ENCODE results near the gene SPACA6. TPM values are rescaled to one million over a fixed set of nuclear protein-coding genes. Genes with fewer than 3 reads are reported as not detected.

SPACA6 gene
- polyA plus RNA-seq, 1 donor (not counting 4 experiments of a cell fraction or from before 2014, with no cell fraction given) = 4.3 TPM

DNA sequence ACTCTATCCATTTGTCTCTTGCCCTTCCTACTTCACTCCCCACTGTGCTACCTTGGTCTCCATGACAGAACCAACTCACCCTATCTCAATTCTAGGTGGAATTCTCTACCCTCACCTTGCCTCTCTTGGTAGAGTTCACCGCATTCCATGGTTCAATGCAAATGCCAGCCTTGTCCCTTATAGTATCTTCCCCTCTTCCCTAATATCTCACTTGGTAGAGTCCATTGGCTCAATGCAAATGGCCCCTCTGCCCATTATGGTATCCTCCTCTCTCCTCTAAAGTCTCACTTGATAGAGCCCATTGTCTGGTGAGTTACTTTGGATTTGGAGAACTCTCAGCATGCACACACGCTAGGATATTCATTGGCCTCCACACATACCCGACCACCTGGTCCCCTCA, 22.7 kb downstream of the SPACA6 start:
- FAIRE-seq (no peak), DNase-seq (ENCODE audit: low read depth, low spot score) (no peak)
- Histone ChIP-seq H3K27ac (ENCODE audit: control insufficient read depth, insufficient read depth, low read length) (no peak overlapping the region), H3K4me3 (ENCODE audit: control insufficient read depth in 2 of 3, extremely low read depth in 1 of 3, insufficient read depth in 2 of 3, low read depth in 1 of 3, low read length in 3 of 3) (no peak overlapping the region), H3K9ac (ENCODE audit: control insufficient read depth, extremely low read depth, insufficient read depth, low read length) (no peak overlapping the region), H3K9me1 (ENCODE audit: control insufficient read depth, extremely low read depth, insufficient read depth, low read length) (no peaks in the 10 kb centered on the region), H3K4me1 (ENCODE audit: control insufficient read depth, extremely low read depth, insufficient read depth, low read length) (no peaks in the 10 kb centered on the region), H3K36me3 (ENCODE audit: control insufficient read depth in 2 of 2, extremely low read depth in 1 of 2, insufficient read depth in 2 of 2, low read length in 2 of 2) (no peaks in the 10 kb centered on the region), H2AFZ (ENCODE audit: control insufficient read depth, low read length) (no peak overlapping the region), H3K27me3 (ENCODE audit: control insufficient read depth, extremely low read depth, insufficient read depth, low read length) (peaks cover 8% of the 10 kb centered on the region), H3K4me2 (ENCODE audit: control insufficient read depth, extremely low read depth, insufficient read depth, low read depth, low read length) (no peak overlapping the region), H3K79me2 (ENCODE audit: control insufficient read depth, insufficient read depth, low read length) (no peaks in the 10 kb centered on the region), H4K20me1 (ENCODE audit: control insufficient read depth, extremely low read depth, insufficient read depth, low read length) (no peaks in the 10 kb centered on the region), H3K9me3 (ENCODE audit: control insufficient read depth, low read depth, low read length) (no peaks in the 10 kb centered on the region)
- TF ChIP-seq EZH2 (IDR thresholded peaks at IDR 0.05; ENCODE audit: low read length) = no peak
- TF ChIP-seq CTCF (optimal IDR thresholded peaks at IDR 0.05 in 1 of 3, IDR thresholded peaks at IDR 0.05 in 1 of 3, conservative IDR thresholded peaks at IDR 0.05 in 1 of 3; ENCODE audit: extremely low read depth in 1 of 3, insufficient read depth in 2 of 3, low read length in 3 of 3) = no peak
- dilution Hi-C loops (cut with MboI; ENCODE audit: extremely low pct_ligation_motif_present, low sequenced_read_pairs) = no loop called here

- Histone ChIP-seq H3K4me3 (ENCODE audit: control insufficient read depth in 2 of 3, extremely low read depth in 1 of 3, insufficient read depth in 2 of 3, low read depth in 1 of 3, low read length in 3 of 3) (no peak overlapping the region), H3K9me1 (ENCODE audit: control insufficient read depth, extremely low read depth, insufficient read depth, low read length) (no peaks in the 10 kb centered on the region), H3K9ac (ENCODE audit: control insufficient read depth, extremely low read depth, insufficient read depth, low read length) (no peak overlapping the region), H3K27me3 (ENCODE audit: control insufficient read depth, extremely low read depth, insufficient read depth, low read length) (peaks cover 8% of the 10 kb centered on the region), H2AFZ (ENCODE audit: control insufficient read depth, low read length) (no peak overlapping the region), H4K20me1 (ENCODE audit: control insufficient read depth, extremely low read depth, insufficient read depth, low read length) (no peaks in the 10 kb centered on the region), H3K79me2 (ENCODE audit: control insufficient read depth, insufficient read depth, low read length) (no peaks in the 10 kb centered on the region), H3K4me1 (ENCODE audit: control insufficient read depth, extremely low read depth, insufficient read depth, low read length) (no peaks in the 10 kb centered on the region), H3K36me3 (ENCODE audit: control insufficient read depth in 2 of 2, extremely low read depth in 1 of 2, insufficient read depth in 2 of 2, low read length in 2 of 2) (no peaks in the 10 kb centered on the region), H3K9me3 (ENCODE audit: control insufficient read depth, low read depth, low read length) (no peaks in the 10 kb centered on the region), H3K4me2 (ENCODE audit: control insufficient read depth, extremely low read depth, insufficient read depth, low read depth, low read length) (no peak overlapping the region), H3K27ac (ENCODE audit: control insufficient read depth, insufficient read depth, low read length) (no peak overlapping the region)
- DNase-seq (ENCODE audit: low read depth, low spot score) = no peak
- TF ChIP-seq CTCF (optimal IDR thresholded peaks at IDR 0.05 in 1 of 3, IDR thresholded peaks at IDR 0.05 in 1 of 3, conservative IDR thresholded peaks at IDR 0.05 in 1 of 3; ENCODE audit: extremely low read depth in 1 of 3, insufficient read depth in 2 of 3, low read length in 3 of 3) (no peak), EZH2 (IDR thresholded peaks at IDR 0.05; ENCODE audit: low read length) (no peak)
- FAIRE-seq = no peak
- dilution Hi-C loops (cut with MboI; ENCODE audit: extremely low pct_ligation_motif_present, low sequenced_read_pairs) = no loop called here
Measured at GRCh38 chr19:51716925-51717324, 23.8 kb downstream of the SPACA6 start.

Data from keratinocyte (primary cell).